ENCODE results near the gene TMX2. TPM values are rescaled to one million over a fixed set of nuclear protein-coding genes. Genes with fewer than 3 reads are reported as not detected.
A peak's percentile ranks its signal among the peaks of the same experiment; 100 is the strongest.

Gene TMX2
- total and polyA plus RNA-seq, 2 donors (not counting 3 experiments of a cell fraction or from before 2014, with no cell fraction given) = 52.7 to 67.7 TPM

- H3K4me1 ChIP-seq (ENCODE audit: control insufficient read depth, extremely low read depth, insufficient read depth, low read length) = peaks cover 67% of the 10 kb centered on the region
- no peaks in the 10 kb centered on the region for H3K9me3 ChIP-seq (replicated peaks; ENCODE audit: control insufficient read depth, insufficient read depth, low read length)
- no TSS peak for BruUV-seq (replicated peaks)
- FAIRE-seq (no peak), DNase-seq (ENCODE audit: low read depth, low spot score) (no peak)
- ChIA-PET POLR2A (no interaction called here), CTCF (interaction anchor here (1.0 to 8.1 kb wide), 4 partner anchors 10 to 27 kb away, joined by 3 to 123 read pairs (median 22); no protein-coding TSS in a partner anchor)
- no peak overlapping the region for H3K4me3 ChIP-seq (replicated peaks in 1 of 3; ENCODE audit: insufficient read depth in 1 of 3, low read depth in 1 of 3, low read length in 3 of 3)
- peaks cover 8% of the 10 kb centered on the region for H4K20me1 ChIP-seq (replicated peaks; ENCODE audit: control insufficient read depth, extremely low read depth, insufficient read depth, low read length)
- H3K9me1 ChIP-seq (replicated peaks; ENCODE audit: control insufficient read depth, extremely low read depth, insufficient read depth, low read length) = no peaks in the 10 kb centered on the region
- no peak overlapping the region for H2AFZ ChIP-seq (ENCODE audit: low read depth, low read length)
- no peak overlapping the region for H3K9ac ChIP-seq (replicated peaks; ENCODE audit: extremely low read depth, insufficient read depth, low read length)
- no peaks in the 10 kb centered on the region for H3K27me3 ChIP-seq (ENCODE audit: control insufficient read depth in 2 of 2, insufficient read depth in 2 of 2, low read length in 2 of 2)
- peaks cover 96% of the 10 kb centered on the region for H3K79me2 ChIP-seq (ENCODE audit: control insufficient read depth, insufficient read depth, low read length)
- no peak overlapping the region for H3K4me2 ChIP-seq (ENCODE audit: insufficient read depth, low read length)
- dilution Hi-C loops (cut with MboI; ENCODE audit: extremely low pct_ligation_motif_present, low sequenced_read_pairs) = no loop called here
- H3K36me3 ChIP-seq (ENCODE audit: control insufficient read depth in 2 of 2, extremely low read depth in 1 of 2, insufficient read depth in 2 of 2, low read length in 2 of 2) = peaks cover 0 to 3% of the 10 kb centered on the region in 2 experiments
- intact Hi-C loops (cut with micrococcal nuclease) = no loop called here
- TF ChIP-seq MYC (IDR thresholded peaks at IDR 0.05; ENCODE audit: low read depth, low read length) (no peak), POLR2AphosphoS5 (IDR thresholded peaks at IDR 0.05; ENCODE audit: insufficient read depth, low read depth, low read length) (no peak), POLR2A (IDR thresholded peaks at IDR 0.05; ENCODE audit: low read depth, low read length) (no peak)
- H3K27ac ChIP-seq (ENCODE audit: insufficient read depth, low read depth, low read length) = no peak overlapping the region
Observed at GRCh38 chr11:57773026-57773598, 60.7 kb downstream of the TMX2 start.

GRCh38 chr11:57775491-57775890 lies 63.1 kb downstream of the TMX2 start:
- intact Hi-C loops (cut with micrococcal nuclease) (loop anchor here (5.0 kb wide), 1 partner anchor 1367 kb away; the partner anchor contains the start of gene FAM111A), dilution Hi-C loops (cut with MboI; ENCODE audit: extremely low pct_ligation_motif_present, low sequenced_read_pairs) (no loop called here)
- FAIRE-seq (peak; percentile 76), DNase-seq (ENCODE audit: low read depth, low spot score) (peak; percentile 73)
- no peak overlapping the region for H2AFZ ChIP-seq (ENCODE audit: low read depth, low read length)
- H3K27me3 ChIP-seq (ENCODE audit: control insufficient read depth in 2 of 2, insufficient read depth in 2 of 2, low read length in 2 of 2) = no peaks in the 10 kb centered on the region
- H3K9me1 ChIP-seq (replicated peaks; ENCODE audit: control insufficient read depth, extremely low read depth, insufficient read depth, low read length) = no peaks in the 10 kb centered on the region
- H3K9me3 ChIP-seq (replicated peaks; ENCODE audit: control insufficient read depth, insufficient read depth, low read length) = no peaks in the 10 kb centered on the region
- H3K9ac ChIP-seq (replicated peaks; ENCODE audit: extremely low read depth, insufficient read depth, low read length) = peak overlapping the region; percentile 69
- peak overlapping the region; percentile 21 to 71 (median 26) for H3K4me3 ChIP-seq (replicated peaks in 1 of 3; ENCODE audit: insufficient read depth in 1 of 3, low read depth in 1 of 3, low read length in 3 of 3)
- H3K27ac ChIP-seq (ENCODE audit: insufficient read depth, low read depth, low read length) = peak overlapping the region; percentile 91
- H3K79me2 ChIP-seq (ENCODE audit: control insufficient read depth, insufficient read depth, low read length) = peaks cover 94% of the 10 kb centered on the region
- no peak for TF ChIP-seq FOS (IDR thresholded peaks at IDR 0.05; ENCODE audit: borderline replicate concordance, insufficient read depth, low read length)
- peak; percentile 77 for TF ChIP-seq POLR2AphosphoS5 (IDR thresholded peaks at IDR 0.05; ENCODE audit: insufficient read depth, low read depth, low read length)
- ChIA-PET POLR2A (interaction anchor here (1.2 to 1.5 kb wide), 3 partner anchors 9 to 14 kb away, joined by 6 to 7 read pairs (median 6); partner anchors contain the start of gene CTNND1), CTCF (interaction anchor here (1.7 to 9.0 kb wide), 4 partner anchors 9 to 25 kb away, joined by 6 to 123 read pairs (median 62); partner anchors contain the start of genes BTBD18 and CTNND1)
- no TSS peak for BruUV-seq (replicated peaks)
- peaks cover 0 to 3% of the 10 kb centered on the region in 2 experiments for H3K36me3 ChIP-seq (ENCODE audit: control insufficient read depth in 2 of 2, extremely low read depth in 1 of 2, insufficient read depth in 2 of 2, low read length in 2 of 2)
- peak overlapping the region; percentile 99 for H3K4me2 ChIP-seq (ENCODE audit: insufficient read depth, low read length)
- H4K20me1 ChIP-seq (replicated peaks; ENCODE audit: control insufficient read depth, extremely low read depth, insufficient read depth, low read length) = peaks cover 5% of the 10 kb centered on the region
- peaks cover 85% of the 10 kb centered on the region for H3K4me1 ChIP-seq (ENCODE audit: control insufficient read depth, extremely low read depth, insufficient read depth, low read length)
